Osteocyte (in vitro differentiated cells): ENCODE measurements around the gene LETM1. TPM values are rescaled to one million over a fixed set of nuclear protein-coding genes. Genes with fewer than 3 reads are reported as not detected.
A peak's percentile ranks its signal among the peaks of the same experiment; 100 is the strongest.

Experiments used
- DNase-seq: peaks from one replicate; pipeline ENCODE4 v3.0.0; 2021; ENCODE audit warnings: mixed read lengths; ENCODE audit not compliant: unreplicated experiment; ENCODE audit errors: extremely low spot score
- H3K27ac Mint-ChIP-seq: one replicate; pipeline ENCODE4 v1.8.0; 2021; ENCODE audit warnings: mild to moderate bottlenecking, mixed read lengths; ENCODE audit not compliant: unreplicated experiment
- H3K27me3 Mint-ChIP-seq: one replicate; pipeline ENCODE4 v1.8.0; 2021; ENCODE audit warnings: mixed read lengths; ENCODE audit not compliant: unreplicated experiment
- H3K36me3 Mint-ChIP-seq: one replicate; pipeline ENCODE4 v1.8.0; 2021; ENCODE audit warnings: mixed read lengths; ENCODE audit not compliant: unreplicated experiment
- H3K4me1 Mint-ChIP-seq: one replicate; pipeline ENCODE4 v1.8.0; 2021; ENCODE audit warnings: mixed read lengths; ENCODE audit not compliant: unreplicated experiment
- H3K4me3 Mint-ChIP-seq: one replicate; pipeline ENCODE4 v1.8.0; 2021; ENCODE audit warnings: mild to moderate bottlenecking, moderate library complexity, mixed read lengths; ENCODE audit not compliant: unreplicated experiment
- H3K9me3 Mint-ChIP-seq: one replicate; pipeline ENCODE4 v1.8.0; 2021; ENCODE audit warnings: mixed read lengths; ENCODE audit not compliant: unreplicated experiment
- CTCF ChIP-seq: fragments of 200-600 bp; sonication (generic); IDR thresholded peaks from 2 replicates; pipeline ENCODE4 v1.5.0; 2021; ENCODE audit warnings: antibody characterized with exemption, mild to moderate bottlenecking, moderate library complexity
- total RNA-seq: library from RNA; stranded (reverse); gene quantifications from 2 replicates; pipeline ENCODE4 v1.2.1, GENCODE V29; 2021

LETM1 gene
- total RNA-seq, 1 donor from 2014 or later, result 48.2 TPM

GRCh38 chr4:1797861-1798579, 57.9 kb downstream of the LETM1 start:
- Mint-ChIP-seq H3K4me1 (no peaks in the 10 kb centered on the region), H3K27ac (no peak overlapping the region), H3K36me3 (no peaks in the 10 kb centered on the region), H3K4me3 (no peak overlapping the region), H3K27me3 (no peaks in the 10 kb centered on the region), H3K9me3 (no peaks in the 10 kb centered on the region)
- no peak for TF ChIP-seq CTCF
- DNase-seq, result no peak

GRCh38 chr4:1797298-1797860, 58.6 kb downstream of the LETM1 start:
- H3K27ac Mint-ChIP-seq, result no peak overlapping the region
- H3K4me3 Mint-ChIP-seq, result no peak overlapping the region
- TF ChIP-seq CTCF, result no peak
- no peaks in the 10 kb centered on the region for H3K27me3 Mint-ChIP-seq
- H3K36me3 Mint-ChIP-seq, result no peaks in the 10 kb centered on the region
- DNase-seq, result no peak
- H3K4me1 Mint-ChIP-seq, result no peaks in the 10 kb centered on the region
- H3K9me3 Mint-ChIP-seq, result no peaks in the 10 kb centered on the region

- no peak for TF ChIP-seq CTCF
- no peak for DNase-seq
- H3K4me1 Mint-ChIP-seq, result no peaks in the 10 kb centered on the region
These were observed 59.3 kb downstream of the LETM1 start for GRCh38 chr4:1796486-1797204.

GRCh38 chr4:1795299-1796195, 60.4 kb downstream of the LETM1 start:
- H3K27me3 Mint-ChIP-seq, result no peaks in the 10 kb centered on the region
- no peaks in the 10 kb centered on the region for H3K4me1 Mint-ChIP-seq
- no peak for TF ChIP-seq CTCF
- DNase-seq, result no peak
- peak overlapping the region; percentile 22 for H3K4me3 Mint-ChIP-seq
- no peak overlapping the region for H3K27ac Mint-ChIP-seq
- no peaks in the 10 kb centered on the region for H3K36me3 Mint-ChIP-seq
- H3K9me3 Mint-ChIP-seq, result no peaks in the 10 kb centered on the region

More at GRCh38 chr4:1796486-1797204, 59.3 kb downstream of the LETM1 start:
- H3K9me3 Mint-ChIP-seq, result no peaks in the 10 kb centered on the region
- H3K4me3 Mint-ChIP-seq, result no peak overlapping the region
- H3K36me3 Mint-ChIP-seq, result no peaks in the 10 kb centered on the region
- no peak overlapping the region for H3K27ac Mint-ChIP-seq
- no peaks in the 10 kb centered on the region for H3K27me3 Mint-ChIP-seq
